Stimulated activated CD4-positive, alpha-beta T cell treated with anti-CD3 and anti-CD28 coated beads, TNF-alpha, amount 100 ng/mL, for 48 hours (primary cell): ENCODE data around the gene AFAP1L2.

Source experiments
- DNase-seq, 3 donors: peaks; one replicate each; pipeline ENCODE4 v3.0.0-alpha.2; 2020; ENCODE audit warnings: low read depth in 3 of 3

AFAP1L2 gene

DNA sequence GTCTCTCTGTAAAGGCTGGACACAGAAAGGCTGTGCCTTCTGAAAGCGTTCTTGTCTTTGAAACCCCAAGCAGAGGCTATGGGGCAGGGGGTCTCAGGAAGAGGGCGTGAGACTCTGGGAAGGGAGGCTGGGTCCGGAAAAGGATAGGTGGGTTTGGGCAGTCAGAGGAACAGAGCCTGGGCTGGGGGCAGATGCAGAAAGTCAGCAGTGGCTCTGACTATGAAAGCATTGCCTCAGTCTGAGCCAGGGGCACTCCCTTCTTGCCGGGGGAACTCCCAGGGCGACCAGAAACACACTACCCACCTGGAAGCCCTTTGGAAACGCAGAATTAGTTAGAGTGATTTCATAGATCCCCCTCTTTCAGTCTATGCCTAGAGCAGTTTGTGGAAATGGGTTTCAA lies 93.3 kb downstream of the AFAP1L2 start:
- no peak for DNase-seq

DNA sequence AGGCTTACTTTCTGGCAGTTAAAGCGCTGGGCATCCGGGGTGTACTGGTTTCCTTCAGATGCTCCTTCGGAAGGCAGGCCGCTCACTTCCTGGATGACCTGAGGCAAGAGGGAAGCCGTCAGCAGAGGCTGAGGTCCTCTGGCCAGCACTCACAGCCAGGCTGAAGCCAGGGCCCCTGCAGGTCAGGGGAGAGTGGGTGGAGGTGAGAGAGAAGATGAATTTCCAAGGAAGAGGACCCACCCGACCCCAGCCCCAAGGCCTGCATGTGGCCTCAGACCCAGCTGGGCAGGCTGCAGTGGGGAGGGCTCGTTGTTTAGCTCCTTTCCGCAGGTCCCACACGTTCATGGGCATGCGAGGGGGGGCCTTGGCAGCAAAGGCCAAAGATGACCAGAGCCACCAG lies 94.0 kb downstream of the AFAP1L2 start:
- no peak for DNase-seq

DNA sequence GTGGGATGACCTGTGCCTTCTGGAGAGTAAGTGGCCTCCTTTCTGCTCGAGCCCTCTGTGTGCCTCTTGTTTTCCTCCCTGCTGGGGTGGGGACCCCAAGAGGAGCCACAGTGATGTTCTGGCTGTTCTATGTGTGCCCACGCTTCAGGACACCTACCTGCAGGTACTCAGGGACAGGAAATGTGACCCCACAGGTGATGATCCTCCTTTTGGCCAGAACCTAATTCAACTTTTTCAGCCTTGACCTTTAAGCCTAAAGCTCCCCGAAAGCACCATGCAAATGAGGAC lies 95.0 kb downstream of the AFAP1L2 start:
- no peak for DNase-seq

DNA sequence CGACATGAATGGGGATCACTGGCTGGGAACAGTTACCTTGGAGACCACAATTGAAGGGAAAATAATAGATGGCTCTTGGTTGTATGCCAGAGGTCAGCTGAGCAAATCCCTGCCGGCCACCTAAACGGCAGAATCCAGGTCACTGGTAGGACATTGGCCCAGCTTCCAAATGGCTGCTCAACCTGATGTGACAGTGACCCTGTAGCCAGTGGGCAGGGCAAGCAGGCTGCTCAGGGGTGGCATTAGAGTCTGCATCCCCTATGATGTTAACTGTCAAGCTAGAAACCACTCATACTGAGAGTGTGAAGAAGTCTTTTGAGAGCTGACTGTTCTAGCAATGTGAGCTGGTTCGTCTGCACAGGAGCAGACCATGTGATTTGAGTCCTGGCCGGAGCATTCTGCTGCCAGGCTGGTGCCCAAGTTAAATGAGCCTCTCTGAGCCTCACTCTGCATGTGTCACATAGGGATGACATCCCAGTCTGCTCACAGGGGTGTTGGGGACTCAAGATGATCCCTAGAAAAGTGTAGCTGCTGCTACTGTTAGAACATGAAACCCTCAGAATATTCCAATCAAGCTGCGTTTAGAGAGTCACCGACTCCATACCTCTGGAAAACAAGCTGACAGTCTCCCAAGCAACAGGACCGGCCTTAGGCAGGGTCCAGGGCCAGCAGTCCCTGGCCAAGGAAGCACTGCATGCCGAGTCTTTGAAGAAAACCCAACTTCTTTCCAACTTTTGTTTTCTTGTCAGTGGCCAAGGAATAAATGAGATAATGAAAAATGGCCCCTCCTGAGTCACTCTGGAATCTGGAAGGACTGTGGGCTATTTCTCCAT lies 95.6 kb downstream of the AFAP1L2 start:
- no peak for DNase-seq

DNA sequence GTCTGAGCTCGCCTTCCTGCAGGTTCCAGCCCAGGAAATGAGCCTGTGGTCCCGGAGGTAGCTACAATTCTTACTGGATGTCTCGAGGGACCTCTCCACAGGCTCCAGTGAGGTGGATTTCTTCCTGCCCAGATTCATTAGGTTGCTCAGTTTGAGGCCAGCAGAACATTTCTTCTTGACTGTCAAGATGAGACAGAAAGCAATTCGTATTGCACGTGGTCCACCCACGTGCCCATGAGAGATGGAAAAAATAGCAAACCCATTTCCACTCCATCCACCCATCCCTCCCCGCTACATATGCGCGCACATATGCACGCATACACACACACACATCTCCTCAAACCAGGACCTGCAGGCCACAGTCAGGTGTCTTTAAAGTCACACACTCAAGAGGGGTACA lies 96.6 kb downstream of the AFAP1L2 start:
- DNase-seq = no peak

DNA sequence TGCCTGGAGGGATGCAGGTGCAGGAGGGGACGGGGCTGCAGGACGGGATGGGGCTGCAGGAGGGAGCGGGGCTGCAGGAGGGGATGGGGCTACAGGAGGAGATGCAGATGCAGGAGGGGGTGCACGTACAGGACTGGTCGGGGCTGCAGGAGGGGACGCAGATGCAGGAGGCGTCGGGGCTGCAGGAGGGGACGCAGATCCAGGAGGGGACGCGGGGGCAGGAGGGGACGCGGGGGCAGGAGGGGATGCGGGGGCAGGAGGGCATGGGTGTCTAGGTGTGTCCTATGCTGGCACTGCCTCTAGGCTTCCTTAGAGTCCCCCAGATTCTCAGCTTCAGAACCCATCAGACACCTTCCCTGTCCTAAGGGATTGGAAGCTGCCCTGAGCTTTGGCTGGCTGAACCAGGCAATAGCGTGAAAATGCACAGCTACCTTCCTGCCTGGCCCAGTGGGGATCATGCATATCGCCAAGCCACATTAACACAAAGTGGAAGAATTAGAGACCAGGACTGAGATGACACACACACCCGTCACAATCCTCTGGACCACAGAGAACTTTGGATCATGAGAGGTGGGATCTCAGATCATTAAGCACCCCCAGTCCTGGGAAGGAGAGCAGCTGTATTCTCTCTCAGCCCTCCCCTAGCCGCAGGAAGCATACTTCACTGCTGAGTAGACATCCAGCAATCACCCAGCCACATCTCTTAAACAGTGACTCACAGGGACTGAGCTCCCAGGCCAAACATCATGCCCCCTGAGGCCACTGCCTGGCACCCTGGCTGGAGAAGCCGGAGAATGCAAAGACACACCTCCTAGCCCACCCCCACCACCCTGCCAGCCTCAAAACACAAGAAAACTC lies 98.0 kb downstream of the AFAP1L2 start:
- DNase-seq = no peak

DNA sequence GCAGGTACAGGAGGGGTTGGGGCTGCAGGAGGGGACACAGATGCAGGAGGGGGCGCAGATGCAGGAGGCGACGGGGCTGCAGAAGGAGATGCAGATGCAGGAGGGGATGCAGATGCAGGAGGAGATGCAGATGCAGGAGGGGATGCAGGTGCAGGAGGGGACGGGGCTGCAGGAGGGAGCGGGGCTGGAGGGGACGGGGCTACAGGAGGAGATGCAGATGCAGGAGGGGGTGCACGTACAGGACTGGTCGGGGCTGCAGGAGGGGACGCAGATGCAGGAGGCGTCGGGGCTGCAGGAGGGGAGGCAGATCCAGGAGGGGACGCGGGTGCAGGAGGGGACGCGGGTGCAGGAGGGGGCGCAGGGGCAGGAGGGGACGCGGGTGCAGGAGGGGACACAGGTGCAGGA lies 98.8 kb downstream of the AFAP1L2 start:
- no peak for DNase-seq

DNA sequence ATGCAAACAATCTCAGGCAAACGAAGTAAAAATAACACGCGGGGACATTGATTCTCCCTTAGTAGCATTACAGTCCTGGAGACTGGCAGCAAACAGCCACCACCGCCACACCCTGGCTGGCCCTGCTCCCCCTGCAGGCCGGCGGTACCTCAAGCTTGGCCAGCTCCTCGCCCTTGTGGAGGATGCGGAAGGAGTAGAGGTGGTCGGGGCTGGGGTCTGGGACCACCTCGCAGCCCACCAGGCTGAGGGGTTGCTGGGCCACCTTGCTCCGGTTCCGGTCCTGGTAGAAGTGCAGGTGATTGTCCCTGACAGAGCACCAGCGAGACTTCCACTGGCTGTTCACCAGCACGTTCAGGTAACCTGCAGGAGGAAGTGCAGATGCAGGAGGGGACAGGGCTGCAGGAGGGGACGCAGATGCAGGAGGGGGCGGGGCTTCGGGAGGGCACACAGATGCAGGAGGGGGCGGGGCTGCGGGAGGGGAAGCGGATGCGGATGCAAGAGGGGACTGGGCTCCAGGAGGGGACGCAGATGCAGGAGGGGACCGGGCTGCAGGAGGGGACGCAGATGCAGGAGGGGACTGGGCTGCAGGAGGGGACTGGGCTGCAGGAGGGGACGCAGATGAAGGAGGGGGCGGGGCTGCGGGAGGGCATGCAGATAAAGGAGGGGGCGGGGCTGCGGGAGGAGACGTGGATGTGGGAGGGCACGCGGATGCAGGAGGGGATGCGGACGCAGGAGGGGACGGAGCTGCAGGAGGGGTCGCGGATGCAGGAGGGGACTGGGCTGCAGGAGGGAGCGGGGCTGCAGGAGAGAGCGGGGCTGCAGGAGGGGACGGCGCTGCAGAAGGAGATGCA lies 99.5 kb downstream of the AFAP1L2 start:
- peak; percentile 11 to 50 (median 26) for DNase-seq

DNA sequence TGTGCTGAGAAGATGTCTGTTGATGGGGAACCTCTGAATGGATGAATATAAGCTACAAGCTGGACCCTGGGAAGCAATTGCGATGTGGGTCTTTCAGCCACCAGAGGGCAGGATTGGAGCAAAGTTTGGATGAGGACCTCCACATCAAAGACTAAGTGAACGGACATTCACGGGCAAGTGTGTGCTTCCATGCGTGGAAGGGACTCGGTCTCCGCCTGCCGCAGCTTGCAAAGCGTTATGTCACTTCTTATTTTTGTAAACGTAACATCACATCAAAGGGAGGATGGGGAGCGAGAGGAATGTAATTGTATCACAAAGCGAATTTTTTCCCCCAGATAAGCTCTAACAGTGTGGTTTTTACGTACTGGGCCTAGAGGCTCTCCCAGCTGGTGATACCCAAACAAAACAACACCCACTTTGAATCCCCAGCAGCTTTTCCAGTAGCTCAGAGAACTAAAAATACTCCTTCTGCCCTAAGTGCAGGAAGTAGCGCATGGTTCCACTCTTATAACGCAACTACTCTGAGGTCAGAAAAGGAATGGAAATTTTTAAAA lies 100.2 kb downstream of the AFAP1L2 start:
- DNase-seq = peak; percentile 47 to 64 (median 62)

DNA sequence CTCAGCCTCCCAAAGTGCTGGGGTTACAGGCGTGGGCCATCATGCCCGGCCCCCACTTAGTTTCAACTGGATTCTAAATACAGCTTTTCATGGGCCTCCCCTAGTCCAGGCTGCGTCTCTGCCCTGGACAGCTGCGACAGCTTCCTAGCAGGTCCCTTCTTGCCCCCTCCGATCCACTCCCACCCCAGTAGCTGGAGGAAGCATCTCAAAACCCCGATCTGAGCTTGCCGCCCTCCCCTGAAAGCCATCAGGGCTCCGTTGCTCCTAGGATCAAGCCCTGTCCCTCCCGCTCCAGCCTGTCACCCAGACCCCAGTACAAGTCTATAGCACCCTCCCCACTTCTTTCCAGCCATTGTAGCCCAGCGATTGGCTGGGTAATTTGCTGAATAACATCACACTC lies 100.7 kb downstream of the AFAP1L2 start:
- DNase-seq = no peak

DNA sequence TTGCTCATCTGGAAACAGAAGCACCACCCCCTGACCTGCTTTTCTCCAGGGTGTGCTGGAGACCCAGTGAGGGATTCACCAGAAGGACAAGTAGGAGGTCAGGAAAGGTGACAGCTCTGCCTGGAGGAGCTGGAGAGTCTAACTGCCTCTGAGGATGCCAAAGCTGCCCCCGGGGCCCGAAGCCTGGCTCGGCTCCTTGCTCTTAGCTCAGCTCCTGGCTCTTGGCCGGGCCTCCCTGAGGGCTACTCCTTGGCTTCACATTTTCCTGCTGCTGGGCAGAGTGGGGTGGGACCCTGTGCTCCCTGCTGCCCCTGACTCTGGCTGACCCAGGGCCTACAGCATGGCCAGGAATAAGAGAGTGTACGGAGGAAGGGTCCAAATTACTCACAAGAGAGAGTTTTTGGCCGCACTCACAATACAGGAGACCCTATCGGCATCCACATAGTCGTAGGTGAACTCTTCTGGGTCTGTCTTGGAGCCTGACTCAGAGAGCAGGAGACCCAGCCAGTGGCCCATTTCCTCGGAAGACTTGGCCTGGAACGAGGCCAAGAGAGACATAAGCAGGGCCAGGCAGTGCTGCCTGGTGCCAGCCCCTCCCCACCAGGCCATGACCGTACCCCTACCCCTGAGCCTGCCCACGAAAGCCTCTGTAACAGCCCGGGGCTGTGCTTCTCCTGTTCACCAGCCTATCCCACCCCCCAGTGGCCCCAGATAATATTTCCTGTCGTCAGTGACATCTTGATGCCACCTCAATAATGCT lies 102.2 kb downstream of the AFAP1L2 start:
- DNase-seq = no peak

DNA sequence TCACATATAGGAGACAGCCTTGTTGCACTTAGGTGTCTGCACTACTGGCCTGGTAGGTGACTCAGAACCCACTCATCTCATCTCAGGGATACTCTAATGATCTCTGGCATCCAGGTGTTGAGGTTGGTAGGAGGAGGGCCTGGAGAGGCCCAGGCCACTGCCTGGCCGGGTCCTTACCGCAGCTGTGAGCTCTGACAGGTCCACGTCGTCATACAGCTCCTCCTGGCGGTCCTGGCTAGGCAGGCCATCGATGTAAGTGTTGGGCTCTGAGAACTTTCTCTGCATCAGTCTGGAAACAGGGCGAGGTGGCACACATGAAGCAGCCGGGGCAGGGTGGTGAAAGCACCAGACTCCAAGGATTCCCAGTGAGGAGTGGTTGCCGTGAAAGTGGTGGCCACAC lies 103.1 kb downstream of the AFAP1L2 start:
- DNase-seq = no peak

DNA sequence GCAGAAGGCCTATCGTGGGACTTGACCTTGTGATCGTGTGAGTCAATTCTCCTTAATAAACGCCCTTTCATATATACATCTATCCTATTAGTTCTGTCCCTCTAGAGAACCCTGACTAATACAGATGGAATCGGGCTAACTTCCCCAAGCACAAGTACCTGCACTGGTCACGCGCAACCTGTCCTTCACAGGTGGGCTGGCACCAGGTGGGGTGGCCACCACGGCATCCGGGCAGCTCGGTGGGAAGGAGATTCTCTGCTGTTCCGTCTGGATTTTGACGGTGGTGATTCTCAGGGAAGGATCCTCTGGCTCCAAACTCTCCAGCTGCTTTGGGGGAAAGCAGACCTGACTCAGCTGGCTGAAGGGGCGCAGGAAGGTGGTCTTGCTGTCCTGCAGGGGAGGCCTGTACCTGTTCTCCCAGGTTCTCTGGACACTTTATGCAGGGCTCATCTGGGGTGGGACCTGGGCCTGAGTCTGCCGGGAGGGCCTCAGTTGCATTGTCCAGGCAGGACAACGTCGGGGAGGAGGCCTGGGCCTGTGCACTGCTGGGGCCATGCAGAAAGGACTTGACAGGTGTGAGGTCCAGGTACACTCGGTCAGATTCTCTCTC lies 104.2 kb downstream of the AFAP1L2 start:
- no peak for DNase-seq

DNA sequence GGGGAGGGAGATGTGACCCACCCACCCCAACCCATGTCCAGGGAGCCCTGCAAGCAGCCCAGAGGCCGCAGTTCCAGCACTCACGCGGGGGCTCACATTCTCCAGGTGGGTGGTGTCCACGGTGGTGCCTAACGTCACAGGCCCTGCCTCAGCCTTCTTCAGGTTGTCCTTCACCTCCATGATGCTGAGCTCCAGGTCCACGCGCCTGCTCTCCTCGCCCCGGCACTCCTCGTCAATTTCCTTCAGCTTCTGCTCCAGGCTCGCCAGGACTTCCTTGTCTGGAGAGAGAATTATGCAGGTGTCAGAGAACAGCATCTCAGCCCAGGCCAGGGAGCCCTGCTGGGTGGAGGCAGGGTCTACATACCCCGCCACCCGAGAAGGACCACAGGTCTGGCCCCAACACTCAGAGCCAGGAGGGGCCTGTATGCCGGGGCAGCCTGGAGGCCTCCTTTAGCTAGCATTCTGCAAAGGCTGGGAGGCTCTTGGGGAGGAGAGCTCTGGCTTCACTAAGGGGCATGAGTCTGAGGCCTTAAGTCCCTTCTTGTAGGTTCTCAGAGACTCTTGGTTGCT lies 107.1 kb downstream of the AFAP1L2 start:
- DNase-seq = no peak

DNA sequence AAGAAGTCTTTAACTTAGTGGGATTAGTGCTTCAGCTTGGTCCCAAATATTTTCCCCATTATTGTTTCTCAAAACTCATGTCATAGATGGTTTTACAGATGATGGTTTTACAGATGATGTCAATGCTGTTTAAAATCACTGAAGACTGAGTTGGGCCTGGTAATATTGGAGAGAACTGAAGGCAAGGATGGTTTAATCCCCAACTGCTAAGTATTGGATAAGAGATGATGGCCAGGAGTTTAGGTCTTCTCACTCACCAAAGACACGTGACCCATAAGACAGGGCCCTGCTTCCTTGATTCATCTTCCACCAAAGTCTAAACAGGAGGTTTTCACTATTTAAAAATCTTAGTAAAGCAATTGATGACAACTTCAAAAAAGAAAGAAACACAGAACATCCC lies 108.9 kb downstream of the AFAP1L2 start:
- no peak for DNase-seq

DNA sequence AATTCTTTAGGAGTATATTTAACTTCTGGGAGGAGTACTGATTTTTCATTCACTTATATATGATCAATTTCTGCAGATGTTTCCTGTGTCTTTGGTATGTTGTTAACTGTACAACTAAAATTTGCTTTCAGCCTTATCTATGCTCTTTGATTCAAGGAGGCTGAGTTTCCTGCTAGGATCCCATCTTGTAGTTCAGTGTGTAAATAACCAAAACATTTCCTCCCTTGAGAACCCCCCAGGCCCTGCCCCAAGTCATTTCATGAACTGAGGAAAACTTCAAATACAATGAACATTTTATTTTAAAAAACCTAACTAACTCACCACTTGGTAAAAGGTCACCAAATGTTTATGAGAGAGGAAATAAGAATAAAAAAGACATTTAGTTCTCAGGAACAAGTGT lies 109.8 kb downstream of the AFAP1L2 start:
- DNase-seq = no peak

DNA sequence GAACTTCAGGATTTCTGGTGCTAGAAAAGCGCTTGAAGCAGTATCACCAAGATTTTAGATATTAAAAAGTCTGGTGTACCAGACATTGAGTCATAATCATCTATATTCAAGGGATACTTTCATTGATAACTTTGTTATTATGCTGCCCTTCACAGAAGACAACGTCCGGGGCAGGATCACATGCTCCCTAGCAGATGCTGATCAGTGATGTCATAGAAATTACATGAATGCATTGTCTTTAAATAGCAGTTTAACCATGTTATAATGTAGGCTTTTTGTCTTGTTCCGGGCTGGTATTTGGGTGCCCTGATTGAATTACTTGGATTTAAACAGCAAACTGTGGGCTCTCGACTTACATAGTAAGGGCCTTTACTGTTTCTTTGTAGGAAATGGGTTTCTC lies 111.2 kb downstream of the AFAP1L2 start:
- DNase-seq = no peak

DNA sequence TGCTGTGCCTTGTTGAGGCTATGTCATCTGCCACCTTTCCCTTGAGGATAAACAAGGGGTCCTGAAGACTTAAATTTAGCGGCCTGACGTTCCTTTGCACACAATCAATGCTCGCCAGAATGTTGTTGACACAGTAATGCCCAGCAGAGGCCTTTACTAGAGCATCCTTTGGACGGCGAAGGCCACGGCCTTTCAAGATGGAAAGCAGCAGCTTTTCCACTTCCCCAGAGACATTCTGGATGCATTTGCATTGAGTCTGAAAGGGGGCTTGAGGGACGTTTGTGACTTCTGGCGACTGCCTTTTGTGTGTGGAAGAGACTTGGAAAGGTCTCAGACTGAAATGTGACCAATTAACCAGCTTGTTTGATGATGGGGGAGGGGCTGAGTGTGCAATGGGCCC lies 112.8 kb downstream of the AFAP1L2 start:
- no peak for DNase-seq

DNA sequence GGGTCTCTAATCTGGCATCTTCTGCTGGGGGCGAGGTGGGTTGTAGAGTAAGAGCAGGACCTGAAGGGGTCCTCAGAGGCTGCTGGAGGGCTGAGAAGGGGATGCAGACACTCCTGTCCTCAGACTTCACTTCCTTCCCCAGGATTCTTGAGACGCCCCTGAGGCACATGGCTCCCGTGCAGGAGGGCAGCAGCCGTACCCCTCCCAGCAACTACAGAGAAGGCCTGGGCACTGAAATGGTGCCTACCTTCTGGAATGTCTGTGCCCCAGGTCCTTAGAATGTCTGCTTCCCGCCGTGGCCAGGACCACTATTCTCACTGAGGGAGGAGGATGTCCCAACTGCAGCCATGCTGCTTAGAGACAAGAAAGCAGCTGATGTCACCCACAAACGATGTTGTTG lies 113.2 kb downstream of the AFAP1L2 start:
- DNase-seq = no peak

DNA sequence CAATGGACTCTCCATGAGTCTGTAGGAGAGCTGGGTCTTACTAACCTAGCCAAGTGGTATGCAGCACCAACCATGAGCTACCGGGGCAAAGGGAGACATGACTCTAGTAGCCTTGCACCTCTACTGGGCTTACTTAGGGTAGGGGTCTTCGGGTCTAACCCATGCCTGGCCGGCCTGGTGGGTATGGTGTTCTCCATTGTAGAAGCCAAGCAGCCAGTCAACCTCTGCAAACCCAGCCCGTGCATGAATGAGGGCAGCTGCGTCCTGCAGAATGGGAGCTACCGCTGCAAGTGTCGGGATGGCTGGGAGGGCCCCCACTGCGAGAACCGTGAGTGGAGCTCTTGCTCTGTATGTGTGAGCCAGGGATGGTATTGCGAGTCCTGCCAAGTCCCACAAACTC lies 114.3 kb downstream of the AFAP1L2 start:
- no peak for DNase-seq

DNA sequence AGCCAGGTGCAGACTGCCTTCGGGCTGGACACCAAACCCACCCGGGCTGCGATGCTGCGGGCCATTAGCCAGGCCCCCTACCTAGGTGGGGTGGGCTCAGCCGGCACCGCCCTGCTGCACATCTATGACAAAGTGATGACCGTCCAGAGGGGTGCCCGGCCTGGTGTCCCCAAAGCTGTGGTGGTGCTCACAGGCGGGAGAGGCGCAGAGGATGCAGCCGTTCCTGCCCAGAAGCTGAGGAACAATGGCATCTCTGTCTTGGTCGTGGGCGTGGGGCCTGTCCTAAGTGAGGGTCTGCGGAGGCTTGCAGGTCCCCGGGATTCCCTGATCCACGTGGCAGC lies 115.2 kb downstream of the AFAP1L2 start:
- DNase-seq = no peak
